Activated naive CD4-positive, alpha-beta T cell treated with anti-CD3 and anti-CD28 coated beads, Interleukin-2, amount 50 U/mL, for 24 hours (primary cell): Measurements from ENCODE around the gene WDR46.
"Not testable (repeated sequence)": the region's sequence is repeated elsewhere in the genome, so short reads cannot be mapped to it uniquely, and the experiment has no call there.

Source experiments
- H3K27ac Mint-ChIP-seq: one replicate; pipeline ENCODE4 v1.8.0; 2021; ENCODE audit warnings: mild to moderate bottlenecking, mixed read lengths
- H3K27me3 Mint-ChIP-seq: one replicate; pipeline ENCODE4 v1.8.0; 2021; ENCODE audit warnings: mixed read lengths
- H3K36me3 Mint-ChIP-seq: one replicate; pipeline ENCODE4 v1.8.0; 2021; ENCODE audit warnings: mixed read lengths
- H3K4me1 Mint-ChIP-seq: one replicate; pipeline ENCODE4 v1.8.0; 2021; ENCODE audit warnings: mixed read lengths
- H3K4me3 Mint-ChIP-seq: one replicate; pipeline ENCODE4 v1.8.0; 2021; ENCODE audit warnings: mild to moderate bottlenecking, mixed read lengths
- H3K9me3 Mint-ChIP-seq: one replicate; pipeline ENCODE4 v1.8.0; 2021; ENCODE audit warnings: mixed read lengths

Gene WDR46

DNA sequence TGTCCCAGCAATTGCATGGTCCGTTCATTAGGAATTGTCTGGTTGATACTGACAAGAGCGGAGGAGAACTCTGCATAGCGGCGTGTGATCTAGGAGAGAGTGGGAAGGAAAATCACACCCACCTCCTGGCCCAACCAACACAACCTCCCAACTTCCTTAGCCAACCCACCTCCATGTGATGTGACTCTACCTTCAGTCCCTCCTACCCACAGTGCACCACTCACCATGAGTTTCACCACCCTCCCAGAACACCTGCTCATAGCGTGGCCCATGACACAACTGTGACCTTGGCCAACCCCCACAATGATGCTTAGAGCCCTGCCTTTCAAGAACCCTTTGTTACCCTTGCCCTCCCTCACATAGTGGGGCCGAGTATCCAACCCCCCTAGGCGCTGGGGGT, 25.0 kb downstream of the WDR46 start:
- Mint-ChIP-seq H3K36me3 (peaks cover 18% of the 10 kb centered on the region), H3K27ac (peak overlapping the region; percentile 18), H3K4me1 (peaks cover 14% of the 10 kb centered on the region), H3K4me3 (no peak overlapping the region), H3K27me3 (no peaks in the 10 kb centered on the region), H3K9me3 (no peaks in the 10 kb centered on the region)

DNA sequence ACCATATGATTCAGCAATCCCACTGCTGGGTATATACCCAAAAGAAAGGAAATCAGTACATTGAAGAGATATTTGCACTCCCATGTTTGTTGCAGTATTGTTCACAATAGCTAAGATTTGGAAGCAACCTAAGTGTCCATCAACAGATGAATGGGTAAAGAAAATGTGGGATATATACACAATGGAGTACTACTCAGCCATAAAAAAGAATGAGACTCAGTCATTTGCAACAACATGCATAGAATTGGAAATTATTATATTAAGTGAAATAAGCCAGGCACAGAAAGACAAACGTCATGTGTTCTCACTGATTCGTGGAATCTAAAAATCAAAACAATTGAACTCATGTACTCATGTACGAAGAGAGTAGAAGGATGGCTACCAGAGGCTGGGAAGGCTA, 26.5 kb downstream of the WDR46 start:
- not testable (repeated sequence) for H3K27me3 Mint-ChIP-seq, H3K27ac Mint-ChIP-seq, H3K9me3 Mint-ChIP-seq, H3K4me3 Mint-ChIP-seq, H3K4me1 Mint-ChIP-seq
- peaks cover 11% of the 10 kb centered on the region for H3K36me3 Mint-ChIP-seq

DNA sequence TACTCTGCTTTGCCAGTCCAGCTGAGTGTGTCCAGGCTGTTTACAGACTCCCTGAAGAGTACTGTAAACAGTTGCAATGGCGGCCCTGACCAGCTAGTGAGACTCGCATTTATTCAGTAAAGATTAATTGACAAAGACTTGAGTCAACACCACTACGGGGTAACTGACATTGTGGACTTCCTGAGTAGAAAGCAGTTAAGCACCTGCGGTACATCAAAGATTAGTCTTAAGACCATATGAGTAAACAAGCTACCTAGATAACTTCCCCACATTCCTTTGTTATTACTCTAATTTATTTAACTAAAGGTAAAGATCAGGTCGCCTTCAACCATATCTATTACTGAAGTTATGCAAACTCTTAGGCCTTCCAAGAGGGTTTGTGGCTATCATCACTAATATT, 30.0 kb downstream of the WDR46 start:
- no peaks in the 10 kb centered on the region for H3K27me3 Mint-ChIP-seq
- H3K4me3 Mint-ChIP-seq, result no peak overlapping the region
- H3K9me3 Mint-ChIP-seq, result no peaks in the 10 kb centered on the region
- H3K27ac Mint-ChIP-seq, result no peak overlapping the region
- peaks cover 11% of the 10 kb centered on the region for H3K36me3 Mint-ChIP-seq
- peaks cover 9% of the 10 kb centered on the region for H3K4me1 Mint-ChIP-seq

DNA sequence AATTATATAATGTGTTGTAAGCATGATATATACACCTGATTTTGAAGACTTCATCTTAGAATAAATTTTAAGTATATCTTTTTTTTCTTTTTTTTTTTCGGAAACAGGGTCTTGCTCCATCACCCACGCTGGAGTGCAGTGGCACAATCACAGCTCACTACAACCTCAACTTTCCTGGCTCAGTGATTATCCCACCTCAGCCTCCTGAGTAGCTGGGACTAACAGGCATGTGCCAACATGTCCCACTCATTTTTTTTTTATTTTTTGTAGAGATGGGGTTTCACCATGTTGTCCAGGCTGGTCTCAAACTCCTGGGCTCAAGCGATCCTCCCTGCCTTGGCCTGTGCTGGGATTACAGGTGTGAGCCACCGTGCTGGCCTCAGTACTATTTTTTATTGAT, 34.4 kb downstream of the WDR46 start:
- no peaks in the 10 kb centered on the region for H3K27me3 Mint-ChIP-seq
- peaks cover 10% of the 10 kb centered on the region for H3K36me3 Mint-ChIP-seq
- H3K4me1 Mint-ChIP-seq, result peaks cover 26% of the 10 kb centered on the region

DNA sequence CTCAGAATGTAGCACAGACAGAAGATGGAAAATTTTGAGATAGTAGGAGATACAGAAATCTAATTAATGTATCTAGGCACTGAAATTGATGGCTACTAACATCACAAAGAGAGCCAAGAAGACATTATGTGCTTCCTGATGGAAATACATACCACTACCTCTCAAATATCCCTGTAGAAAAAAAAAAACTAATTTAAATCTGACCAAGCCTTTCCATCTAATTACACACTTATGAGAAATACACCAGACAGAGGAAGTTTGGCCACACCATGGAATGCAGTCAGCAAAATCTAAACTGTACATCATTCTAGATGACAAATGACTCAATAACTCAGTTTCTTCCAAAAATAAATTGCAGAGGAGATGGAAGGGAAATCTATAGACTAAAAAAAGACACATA, 36.3 kb downstream of the WDR46 start:
- Mint-ChIP-seq H3K4me3 (no peak overlapping the region), H3K27me3 (no peaks in the 10 kb centered on the region), H3K4me1 (peaks cover 37% of the 10 kb centered on the region), H3K9me3 (no peaks in the 10 kb centered on the region), H3K27ac (no peak overlapping the region), H3K36me3 (peaks cover 10% of the 10 kb centered on the region)

More for the DNA sequence above, 34.4 kb downstream of the WDR46 start:
- Mint-ChIP-seq H3K27ac (no peak overlapping the region), H3K4me3 (no peak overlapping the region), H3K9me3 (no peaks in the 10 kb centered on the region)

DNA sequence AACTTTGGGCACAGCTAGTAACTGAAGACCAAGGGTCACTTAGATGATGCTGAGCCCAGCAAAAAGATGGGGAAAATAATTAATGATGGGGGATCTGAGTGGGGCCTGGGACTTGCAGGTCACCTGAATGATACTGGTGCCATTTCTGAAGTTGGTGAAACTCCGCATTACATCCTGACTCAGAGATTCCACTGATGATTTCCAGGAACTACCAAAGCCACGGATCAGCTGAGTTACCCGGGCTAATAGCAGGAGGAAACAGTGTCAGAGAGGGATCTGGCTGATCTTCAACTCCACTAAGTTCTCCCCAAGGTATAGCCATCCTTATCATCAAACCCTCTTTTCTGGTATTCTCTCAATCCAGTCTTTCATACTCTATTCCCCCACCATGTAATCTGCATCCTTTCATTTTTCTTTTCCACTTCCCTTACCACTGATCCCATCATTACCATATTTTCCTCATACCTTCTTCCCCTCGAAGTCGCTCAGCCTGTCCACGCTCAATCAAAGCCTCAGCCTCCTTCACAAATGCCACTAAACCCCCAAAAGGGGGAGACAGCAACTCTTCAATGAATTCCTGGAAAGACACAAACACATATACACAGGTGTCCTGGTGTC, 37.5 kb downstream of the WDR46 start:
- Mint-ChIP-seq H3K4me1 (peaks cover 37% of the 10 kb centered on the region), H3K9me3 (no peaks in the 10 kb centered on the region), H3K27me3 (no peaks in the 10 kb centered on the region), H3K27ac (peak overlapping the region; percentile 13), H3K36me3 (peaks cover 10% of the 10 kb centered on the region), H3K4me3 (peak overlapping the region; percentile 5)

GRCh38 chr6:33250731-33251130, 38.3 kb downstream of the WDR46 start:
- H3K9me3 Mint-ChIP-seq, result no peaks in the 10 kb centered on the region
- no peaks in the 10 kb centered on the region for H3K27me3 Mint-ChIP-seq
- H3K4me1 Mint-ChIP-seq, result peaks cover 37% of the 10 kb centered on the region
- peak overlapping the region; percentile 91 for H3K4me3 Mint-ChIP-seq
- H3K36me3 Mint-ChIP-seq, result peaks cover 10% of the 10 kb centered on the region
- peak overlapping the region; percentile 92 for H3K27ac Mint-ChIP-seq

- no peaks in the 10 kb centered on the region for H3K9me3 Mint-ChIP-seq
- no peaks in the 10 kb centered on the region for H3K27me3 Mint-ChIP-seq
- peaks cover 10% of the 10 kb centered on the region for H3K36me3 Mint-ChIP-seq
- peaks cover 37% of the 10 kb centered on the region for H3K4me1 Mint-ChIP-seq
- peak overlapping the region; percentile 91 for H3K4me3 Mint-ChIP-seq
- peak overlapping the region; percentile 92 for H3K27ac Mint-ChIP-seq
Observed at GRCh38 chr6:33249732-33250630, 39.1 kb downstream of the WDR46 start.

- Mint-ChIP-seq H3K4me1 (peaks cover 37% of the 10 kb centered on the region), H3K27ac (peak overlapping the region; percentile 92), H3K27me3 (no peaks in the 10 kb centered on the region), H3K4me3 (peak overlapping the region; percentile 91), H3K36me3 (peaks cover 10% of the 10 kb centered on the region), H3K9me3 (no peaks in the 10 kb centered on the region)
Observed at GRCh38 chr6:33248932-33249731, 39.9 kb downstream of the WDR46 start.

GRCh38 chr6:33248643-33248931, 40.5 kb downstream of the WDR46 start:
- peaks cover 37% of the 10 kb centered on the region for H3K4me1 Mint-ChIP-seq
- no peaks in the 10 kb centered on the region for H3K9me3 Mint-ChIP-seq
- no peaks in the 10 kb centered on the region for H3K27me3 Mint-ChIP-seq
- peaks cover 10% of the 10 kb centered on the region for H3K36me3 Mint-ChIP-seq
- peak overlapping the region; percentile 91 for H3K4me3 Mint-ChIP-seq
- peak overlapping the region; percentile 92 for H3K27ac Mint-ChIP-seq

- Mint-ChIP-seq H3K27ac (peak overlapping the region; percentile 92), H3K4me3 (peak overlapping the region; percentile 91), H3K27me3 (no peaks in the 10 kb centered on the region), H3K4me1 (peaks cover 37% of the 10 kb centered on the region), H3K36me3 (peaks cover 10% of the 10 kb centered on the region), H3K9me3 (no peaks in the 10 kb centered on the region)
Observed at GRCh38 chr6:33247977-33248642, 40.9 kb downstream of the WDR46 start.

DNA sequence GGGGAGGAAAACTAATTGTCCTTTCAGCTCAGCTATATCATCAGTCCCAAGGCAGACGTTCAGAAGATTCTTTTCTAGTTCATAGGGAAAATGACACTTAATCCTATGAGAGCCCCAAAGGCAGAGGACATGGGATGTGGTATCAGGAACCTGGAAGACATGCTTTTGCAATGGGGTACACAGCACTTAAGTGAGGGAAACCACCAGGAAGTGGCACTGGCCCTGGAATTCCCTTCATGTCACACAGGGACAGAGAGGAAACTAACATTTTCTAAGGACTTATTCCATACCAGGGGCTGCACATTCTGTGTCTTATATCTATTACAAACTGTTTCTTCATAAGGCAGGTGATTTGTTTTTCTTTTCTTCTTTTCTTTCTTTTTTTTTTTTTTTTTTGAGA, 45.6 kb downstream of the WDR46 start:
- no peak overlapping the region for H3K27ac Mint-ChIP-seq

DNA sequence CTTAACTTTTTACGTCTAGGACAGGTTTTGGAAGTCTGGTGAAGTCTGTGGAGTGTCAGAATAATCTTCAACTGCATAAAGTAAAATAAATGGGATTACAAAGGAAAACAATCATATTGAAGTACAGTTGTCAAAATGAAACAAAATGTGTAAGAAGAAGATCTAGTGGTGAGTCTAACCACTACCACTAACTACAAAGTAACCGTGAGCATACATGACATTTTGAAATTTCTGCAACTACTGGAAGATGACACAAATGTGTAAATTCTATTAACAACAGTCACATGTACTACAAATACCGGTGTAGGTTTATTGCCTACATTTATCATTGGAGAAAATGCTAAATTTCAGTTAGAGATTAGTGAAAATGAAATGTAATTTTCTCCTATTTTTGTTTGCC, 47.1 kb downstream of the WDR46 start:
- Mint-ChIP-seq H3K9me3 (no peaks in the 10 kb centered on the region), H3K27me3 (no peaks in the 10 kb centered on the region), H3K36me3 (no peaks in the 10 kb centered on the region), H3K4me3 (peak overlapping the region; percentile 0), H3K27ac (peak overlapping the region; percentile 11), H3K4me1 (peaks cover 8% of the 10 kb centered on the region)

More for the DNA sequence above, 45.6 kb downstream of the WDR46 start:
- Mint-ChIP-seq H3K36me3 (no peaks in the 10 kb centered on the region), H3K4me1 (peaks cover 13% of the 10 kb centered on the region), H3K27me3 (no peaks in the 10 kb centered on the region), H3K9me3 (no peaks in the 10 kb centered on the region), H3K4me3 (no peak overlapping the region)

DNA sequence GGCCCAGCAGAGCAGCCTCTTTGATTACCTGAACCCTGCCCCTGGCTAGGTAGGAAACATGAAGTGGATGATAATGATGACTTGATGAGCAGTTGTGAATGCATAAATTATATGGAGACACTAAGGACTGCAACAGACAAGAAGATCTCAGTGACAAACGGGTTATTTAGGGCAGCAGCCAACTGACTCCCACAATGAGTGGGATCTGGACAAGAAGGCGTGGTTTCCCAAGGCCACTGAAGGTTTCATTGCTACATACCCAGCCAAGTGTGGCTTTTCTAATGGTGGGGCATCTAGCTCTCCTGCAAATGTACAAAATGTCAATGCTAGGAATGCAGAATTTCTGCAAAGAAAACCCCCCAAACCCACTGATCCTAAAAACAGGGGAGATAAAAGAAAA, 51.3 kb downstream of the WDR46 start:
- no peaks in the 10 kb centered on the region for H3K36me3 Mint-ChIP-seq
- no peak overlapping the region for H3K4me3 Mint-ChIP-seq
- no peaks in the 10 kb centered on the region for H3K9me3 Mint-ChIP-seq
- H3K27me3 Mint-ChIP-seq, result peaks cover 3% of the 10 kb centered on the region
- peaks cover 8% of the 10 kb centered on the region for H3K4me1 Mint-ChIP-seq
- no peak overlapping the region for H3K27ac Mint-ChIP-seq

DNA sequence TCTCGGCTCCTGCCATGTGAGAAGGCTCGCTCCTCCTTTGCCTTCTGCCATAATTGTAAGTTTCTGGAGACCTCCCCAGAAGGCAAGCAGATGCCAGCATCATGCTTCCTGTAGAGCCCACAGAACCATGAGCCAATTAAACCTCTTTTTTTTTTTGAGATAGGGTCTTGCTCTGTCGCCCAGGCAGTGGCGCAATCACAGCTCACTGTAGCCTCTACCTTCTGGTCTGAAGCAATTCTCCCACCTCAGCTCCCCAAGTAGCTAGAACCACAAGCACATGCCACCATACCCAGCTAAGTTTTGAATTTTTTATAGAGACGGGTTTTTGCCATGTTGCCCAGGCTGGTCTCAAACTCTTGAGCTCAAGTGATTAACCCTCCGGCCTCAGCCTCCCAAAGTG, 52.2 kb downstream of the WDR46 start:
- Mint-ChIP-seq H3K4me3 (no peak overlapping the region), H3K27ac (no peak overlapping the region), H3K4me1 (peaks cover 3% of the 10 kb centered on the region), H3K27me3 (peaks cover 5% of the 10 kb centered on the region), H3K36me3 (no peaks in the 10 kb centered on the region), H3K9me3 (no peaks in the 10 kb centered on the region)
